GM19324 (cell line): ENCODE data around the gene RIN1.

Source experiments
- ATAC-seq: cut with Tn5 transposase; IDR thresholded peaks from one replicate; pipeline ENCODE4 v1.9.1; 2021; ENCODE audit warnings: mild to moderate bottlenecking, moderate library complexity; ENCODE audit not compliant: unreplicated experiment, low FRiP score

The RIN1 gene

GRCh38 chr11:66337103-66337899 is 1.1 kb upstream of the RIN1 start:
- ATAC-seq, result no peak

DNA sequence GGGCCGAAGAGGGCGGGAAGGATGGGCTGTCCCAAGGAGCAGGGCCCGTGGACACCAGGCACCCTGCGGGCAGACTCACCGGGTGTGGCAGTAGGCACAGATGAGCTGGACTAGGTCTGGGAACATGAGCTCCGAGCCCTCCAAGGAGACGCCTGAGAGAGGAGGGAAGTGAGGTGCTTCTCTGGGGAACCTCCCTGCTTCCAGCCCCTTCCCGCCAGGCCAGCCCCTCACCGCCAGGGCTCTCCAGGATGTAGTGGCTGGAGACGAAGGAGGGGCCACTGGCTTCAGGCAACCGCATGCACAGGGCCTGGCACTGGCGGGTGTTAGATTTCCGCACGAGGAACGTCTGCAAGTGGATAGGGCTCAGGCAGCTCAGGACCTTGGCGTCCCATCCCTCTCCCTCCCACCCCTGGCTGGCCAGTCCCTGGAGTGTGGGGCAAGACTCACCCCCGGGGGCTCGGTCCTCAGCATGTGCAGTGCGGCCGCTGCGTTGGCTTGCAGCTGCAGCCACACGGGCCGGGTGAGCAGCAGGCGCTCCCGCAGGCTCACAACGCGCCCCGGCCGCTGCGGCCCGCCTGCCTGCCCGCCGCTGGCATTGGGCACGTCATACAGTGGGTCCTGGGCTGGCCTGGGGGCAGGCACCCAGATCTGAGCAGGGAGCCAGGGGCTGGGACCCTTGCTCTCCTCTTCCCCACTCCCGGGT is 552 bp downstream of the RIN1 start:
- ATAC-seq, result no peak

DNA sequence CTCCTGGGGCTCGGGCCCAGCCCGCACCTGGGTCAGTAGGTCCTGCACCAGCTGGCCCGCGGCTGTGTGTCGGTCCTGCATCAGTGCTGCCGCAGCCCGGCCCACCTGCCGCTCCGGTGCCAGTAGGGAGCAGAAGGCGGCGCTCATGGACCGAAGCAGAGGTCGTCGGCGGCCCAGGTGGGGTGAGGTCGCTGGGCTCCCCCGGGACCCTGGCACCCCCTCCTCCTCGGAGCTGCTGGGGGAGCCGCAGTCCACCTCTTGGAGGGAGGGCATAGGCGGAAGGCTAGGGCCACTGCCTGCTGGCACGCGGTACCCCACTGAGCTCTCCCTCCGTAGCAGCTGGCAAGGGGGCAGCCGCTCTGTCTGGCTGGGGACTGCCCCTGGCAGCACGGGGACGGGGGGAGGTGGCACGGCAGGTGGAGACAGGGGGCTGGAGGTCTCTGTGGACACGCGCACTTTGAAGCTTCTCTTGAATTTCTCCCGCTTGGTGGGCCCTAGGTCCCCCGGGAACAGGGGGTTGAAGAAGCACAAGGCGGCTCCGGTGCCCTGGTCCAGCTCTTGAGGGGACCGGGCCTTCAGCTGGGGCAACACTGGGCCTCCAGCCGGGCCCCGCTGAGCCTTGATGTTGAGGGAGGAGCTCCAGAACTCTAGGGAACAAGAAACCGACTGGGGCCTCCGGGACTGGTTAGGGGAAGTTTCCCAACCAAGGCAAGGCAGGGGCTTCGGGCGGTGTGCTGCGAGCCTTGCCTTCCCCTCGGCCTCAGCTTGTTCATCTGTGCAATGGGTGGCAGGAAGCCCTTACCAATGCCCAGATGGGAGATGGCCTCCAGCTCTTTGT is 1.4 kb downstream of the RIN1 start:
- no peak for ATAC-seq

DNA sequence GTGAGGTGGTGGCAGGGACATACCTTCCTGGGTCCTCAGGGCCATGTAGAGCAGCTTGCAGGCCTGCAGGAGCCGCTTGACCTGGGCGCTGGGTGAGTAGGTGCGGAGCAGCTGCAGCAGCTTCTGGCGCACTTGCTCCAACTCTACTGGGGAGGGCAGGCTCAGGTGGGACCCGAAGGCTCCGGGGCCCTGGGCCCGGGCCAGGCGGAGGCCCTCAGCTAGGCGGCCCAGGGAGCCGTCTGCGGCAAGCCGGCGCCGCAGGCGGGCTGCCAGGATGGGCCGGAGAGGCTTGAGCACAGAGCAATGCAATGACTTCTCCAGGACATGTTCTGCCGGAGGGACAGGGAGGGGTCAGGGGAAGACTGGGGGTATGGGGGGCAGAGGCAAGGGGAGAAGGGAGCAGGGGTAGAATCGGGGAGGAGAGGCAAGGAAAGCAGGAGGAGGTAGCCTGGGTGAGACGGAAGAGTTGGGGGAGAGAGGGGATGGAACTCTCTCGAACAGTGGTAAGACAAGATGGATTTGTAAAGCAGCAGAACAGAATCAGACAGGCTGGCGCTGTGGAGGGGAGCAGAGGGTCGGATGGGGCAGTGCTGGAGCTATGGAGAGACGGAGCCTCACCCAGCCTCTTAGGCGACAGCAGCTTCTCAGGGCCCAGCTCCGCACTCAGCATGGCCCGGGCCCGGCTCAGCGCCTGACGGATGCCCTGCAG is 2.2 kb downstream of the RIN1 start:
- ATAC-seq, result no peak

DNA sequence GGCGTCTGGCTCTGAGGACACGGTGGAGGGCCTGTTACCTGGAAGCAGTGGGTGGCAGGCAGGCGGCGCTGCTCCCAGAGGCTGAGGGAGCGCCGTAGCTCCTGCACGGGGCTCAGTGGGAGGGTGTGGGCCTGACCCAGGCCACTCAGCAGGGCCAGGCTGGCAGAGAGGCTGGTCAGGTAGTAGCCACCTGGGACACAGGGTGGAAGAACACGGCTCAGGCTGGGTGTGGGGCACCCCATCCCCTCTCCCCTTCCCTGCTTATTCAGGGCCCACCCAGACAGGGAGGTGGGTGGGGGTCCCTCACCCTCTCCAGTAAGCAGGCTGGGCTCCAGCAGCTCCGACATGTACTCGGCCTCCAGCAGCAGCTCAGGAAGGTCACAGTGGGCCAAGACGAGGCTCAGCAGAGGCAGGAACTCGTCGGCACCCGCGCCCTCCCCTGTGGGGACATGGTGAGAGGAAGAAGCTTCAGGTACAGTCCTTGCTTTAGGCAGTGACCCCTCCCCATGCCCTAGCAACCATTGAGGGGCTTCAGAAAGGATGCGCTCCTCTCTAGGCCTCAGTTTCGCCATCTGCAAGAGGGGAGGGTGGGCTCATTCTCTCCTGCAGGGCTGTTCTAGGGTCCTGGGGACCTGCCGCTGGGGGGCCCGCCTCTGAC is 2.9 kb downstream of the RIN1 start:
- ATAC-seq, result no peak

DNA sequence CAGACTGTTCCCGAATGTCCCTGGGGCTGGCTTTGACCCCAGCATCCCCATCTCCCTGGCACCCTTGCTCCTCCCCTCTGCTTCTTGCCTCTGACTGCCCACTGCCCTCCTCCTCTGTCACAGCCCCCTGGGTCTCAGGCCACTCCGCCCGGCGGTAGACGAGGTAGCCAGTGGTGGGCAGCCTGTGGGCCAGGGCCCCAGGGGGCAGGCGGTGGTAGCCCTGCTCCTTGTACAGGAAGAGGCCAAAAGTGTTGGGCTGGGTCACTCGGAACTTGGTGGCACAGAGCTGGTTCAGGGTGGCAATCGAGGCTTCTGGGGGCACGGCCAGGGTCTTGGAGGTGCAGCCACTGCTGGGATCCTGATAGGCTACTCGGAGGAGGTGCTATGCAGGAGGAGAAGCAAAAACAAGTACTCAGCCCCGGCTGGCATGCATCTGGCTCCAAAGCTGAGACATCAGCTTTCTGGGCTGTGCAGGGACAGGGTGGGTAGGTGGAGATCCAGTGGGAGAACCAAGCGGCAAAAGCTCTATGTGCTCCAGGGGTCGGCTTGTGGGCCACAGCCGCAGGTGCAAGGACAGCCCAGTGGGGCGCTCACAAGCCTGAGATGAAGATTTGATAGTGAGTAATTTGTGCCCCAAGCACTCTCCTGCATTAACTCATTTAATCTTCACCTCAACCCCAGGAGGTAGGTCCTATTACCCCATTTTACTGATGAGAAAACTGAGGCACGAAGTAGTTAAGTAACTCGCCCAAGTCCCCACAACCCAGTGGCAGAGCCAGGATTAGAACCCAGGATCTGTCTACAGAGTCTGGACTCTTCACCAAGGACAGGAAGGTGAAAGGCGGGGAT is 3.6 kb downstream of the RIN1 start:
- ATAC-seq, result no peak

- no peak for ATAC-seq
Observed at GRCh38 chr11:66331542-66332370, 4.5 kb downstream of the RIN1 start.

GRCh38 chr11:66330931-66331330 is 5.3 kb downstream of the RIN1 start:
- ATAC-seq, result no peak

DNA sequence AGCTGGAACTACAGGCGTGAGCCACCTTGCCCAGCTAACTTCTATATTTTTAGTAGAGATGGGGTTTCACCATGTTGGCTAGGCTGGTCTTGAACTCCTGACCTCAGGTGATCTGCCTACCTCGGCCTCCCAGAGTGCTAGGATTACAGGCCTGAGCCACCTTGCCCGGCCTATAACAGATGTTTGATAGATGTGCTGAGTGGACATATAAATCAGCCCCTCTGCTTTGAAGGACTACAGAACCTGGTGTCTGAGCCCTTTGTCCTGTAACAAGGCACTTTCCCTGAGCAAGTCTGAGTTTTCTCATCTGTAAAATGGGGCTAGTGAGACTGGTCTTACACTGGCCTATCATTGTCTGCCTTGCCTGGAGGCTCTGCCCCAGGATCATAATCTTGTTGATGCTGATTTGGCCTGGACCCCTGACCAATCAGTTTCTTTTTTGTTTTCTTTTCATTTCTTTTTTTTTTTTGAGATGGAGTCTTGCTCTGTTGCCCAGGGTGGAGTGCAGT is 7.0 kb downstream of the RIN1 start:
- ATAC-seq, result no peak

GRCh38 chr11:66328302-66329144 is 7.7 kb downstream of the RIN1 start:
- ATAC-seq, result no peak

DNA sequence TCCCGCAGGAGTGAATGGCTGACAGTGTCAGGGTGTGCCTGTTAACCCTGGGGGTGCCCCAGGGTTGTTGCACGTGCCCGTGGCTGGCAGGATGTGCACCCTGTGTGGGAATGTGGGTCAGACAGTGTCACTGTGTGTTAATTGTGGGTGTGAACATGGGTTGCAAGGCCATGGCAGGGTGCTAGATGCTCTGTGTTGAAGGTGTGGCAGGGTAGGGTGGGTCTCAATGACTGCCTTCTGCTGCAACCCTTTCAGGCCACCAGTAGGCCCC is 8.3 kb downstream of the RIN1 start:
- ATAC-seq, result no peak

- no peak for ATAC-seq
Observed at GRCh38 chr11:66327171-66328030, 8.8 kb downstream of the RIN1 start.

DNA sequence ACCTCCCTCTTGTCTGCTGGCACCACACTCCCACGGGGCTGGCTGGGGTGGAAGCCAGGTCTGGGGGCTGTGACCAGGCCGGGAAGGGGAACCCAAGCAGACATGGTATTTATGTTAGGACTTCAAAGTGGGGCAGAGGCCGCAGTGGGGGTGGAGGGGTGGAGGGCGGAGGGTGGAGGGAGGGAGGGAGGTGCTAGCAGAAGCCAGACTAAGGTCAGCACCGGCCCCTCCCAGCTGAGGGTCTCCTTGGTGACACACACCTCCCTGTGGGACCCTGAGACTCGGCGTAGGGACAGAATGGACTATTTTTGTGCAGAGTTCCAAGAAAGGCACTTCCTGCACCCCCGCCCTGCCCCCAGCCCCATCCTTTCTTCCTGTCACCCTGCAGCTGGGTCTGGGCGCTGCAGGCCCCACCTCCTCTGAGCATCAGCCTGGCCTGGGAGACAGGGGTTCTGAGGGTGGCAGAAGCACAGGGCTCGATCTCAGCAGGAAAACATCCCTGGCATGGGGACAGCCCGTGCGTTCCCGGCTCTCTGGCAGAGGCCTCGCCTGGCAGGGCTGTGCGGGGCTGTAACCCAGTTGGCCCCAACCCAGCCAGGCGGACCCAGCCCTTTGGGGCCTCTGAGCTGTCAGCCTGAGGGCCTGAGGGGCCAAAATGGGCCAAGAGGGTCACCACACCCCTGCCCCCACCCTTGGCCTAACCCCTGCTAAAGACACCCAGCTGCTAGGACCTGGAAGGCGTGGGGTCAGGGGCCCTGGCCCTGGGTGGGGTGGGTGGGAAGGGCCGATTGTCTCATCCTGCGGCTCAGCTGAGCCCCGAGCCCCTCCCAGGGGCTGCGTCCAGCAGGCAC is 9.7 kb downstream of the RIN1 start:
- ATAC-seq, result no peak

- no peak for ATAC-seq
Observed at GRCh38 chr11:66325263-66325671, 11.0 kb downstream of the RIN1 start.

DNA sequence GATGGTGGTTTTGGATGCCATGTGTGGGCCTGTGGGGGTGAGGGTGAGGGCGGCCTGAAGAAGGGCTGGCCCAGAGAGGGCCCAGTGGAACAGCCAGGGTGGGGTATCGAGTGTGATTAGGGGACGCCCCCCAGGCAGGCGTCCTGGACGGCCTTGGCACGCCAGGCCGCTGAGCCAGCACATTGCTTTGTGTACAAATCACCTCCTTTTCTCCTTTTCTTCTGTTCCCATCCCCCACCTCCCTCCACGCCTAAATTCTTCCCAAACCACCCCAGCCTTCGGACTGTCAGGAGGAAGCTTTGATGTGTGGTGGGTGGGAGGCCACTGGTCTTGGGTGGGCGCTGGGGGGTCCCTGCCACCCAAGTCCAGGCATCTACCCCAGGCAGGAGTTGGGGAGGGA is 11.6 kb downstream of the RIN1 start:
- no peak for ATAC-seq

DNA sequence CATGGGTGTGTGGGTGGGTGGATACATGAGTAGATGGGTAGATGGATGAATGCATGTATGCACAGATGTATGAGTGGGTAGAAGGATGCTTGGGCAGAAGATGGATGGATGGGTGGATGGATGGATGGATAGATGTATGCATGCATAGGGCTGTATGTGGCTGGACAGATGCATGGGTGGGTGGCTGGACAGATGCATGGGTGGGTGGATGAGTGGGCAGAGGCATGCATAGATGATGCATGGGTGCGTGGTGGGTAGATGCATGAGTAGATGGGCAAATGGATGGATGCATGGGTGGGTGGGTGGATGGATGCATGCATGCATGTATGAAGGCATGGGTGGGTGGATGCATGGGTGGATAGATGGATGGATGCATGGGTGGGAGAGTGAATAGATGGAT is 12.6 kb downstream of the RIN1 start:
- no peak for ATAC-seq
